Peyer's patch (tissue), 4 donors: Measurements from ENCODE around the gene SYNGR2. TPM values are rescaled to one million over a fixed set of nuclear protein-coding genes. Genes with fewer than 3 reads are reported as not detected.
A peak's percentile ranks its signal among the peaks of the same experiment; 100 is the strongest.

Experiments
- DNase-seq, 3 donors: peaks; one replicate each; pipeline ENCODE4 v3.0.0-alpha.2; 2017 to 2019
- H3K27ac ChIP-seq, 4 donors: fragments of 200-600 bp; sonication (generic); one replicate each; pipeline ENCODE4 v1.5.1; 2016 to 2019
- H3K27me3 ChIP-seq, 2 donors: fragments of 200-600 bp; sonication (generic); one replicate each; pipeline ENCODE4 v1.5.1; 2019
- H3K36me3 ChIP-seq, 3 donors: fragments of 200-600 bp; sonication (generic); one replicate each; pipeline ENCODE4 v1.5.1; 2016 to 2019
- H3K4me1 ChIP-seq, 4 donors: fragments of 200-600 bp; sonication (generic); one replicate each; pipeline ENCODE4 v1.5.1; 2016 to 2019
- H3K4me3 ChIP-seq, 4 donors: fragments of 200-600 bp; sonication (generic); 1 replicate in 3 of 4; 2 replicates in 1 of 4; pipeline ENCODE4 v1.5.1; 2016 to 2019; ENCODE audit warnings: mild to moderate bottlenecking in 1 of 4
- H3K9me3 ChIP-seq, 4 donors: fragments of 200-600 bp; sonication (generic); one replicate each; pipeline ENCODE4 v1.5.1; 2016 to 2019; ENCODE audit warnings: mild to moderate bottlenecking in 1 of 4
- POLR2A ChIP-seq, 2 donors: fragments of 450-650 bp; IDR thresholded peaks; one replicate each; pipeline ENCODE4 v1.5.1; 2017; ENCODE audit warnings: antibody characterized with exemption in 2 of 2, mild to moderate bottlenecking in 2 of 2, moderate library complexity in 2 of 2
- total RNA-seq, 4 donors: library from RNA; depleted of rRNA; stranded (reverse); fragments of >200 nt; gene quantifications; one replicate each; pipeline ENCODE4 v1.1.0, GENCODE V29; 2016
- TF ChIP-seq, protein P1 (sequence below), 6 experiments: fragments of 450-650 bp in 4 of 6; fragments of 200-600 bp in 2 of 6; sonication (generic) in 1 of 6; IDR thresholded peaks; one replicate each; pipeline ENCODE4 v1.5.1; 2017 to 2019; ENCODE audit warnings: antibody characterized with exemption in 6 of 6, mild to moderate bottlenecking in 3 of 6, moderate library complexity in 1 of 6

SYNGR2 gene
- total RNA-seq, 4 donors from 2014 or later = 51.2 to 87.2 (median 77.3) TPM

DNA sequence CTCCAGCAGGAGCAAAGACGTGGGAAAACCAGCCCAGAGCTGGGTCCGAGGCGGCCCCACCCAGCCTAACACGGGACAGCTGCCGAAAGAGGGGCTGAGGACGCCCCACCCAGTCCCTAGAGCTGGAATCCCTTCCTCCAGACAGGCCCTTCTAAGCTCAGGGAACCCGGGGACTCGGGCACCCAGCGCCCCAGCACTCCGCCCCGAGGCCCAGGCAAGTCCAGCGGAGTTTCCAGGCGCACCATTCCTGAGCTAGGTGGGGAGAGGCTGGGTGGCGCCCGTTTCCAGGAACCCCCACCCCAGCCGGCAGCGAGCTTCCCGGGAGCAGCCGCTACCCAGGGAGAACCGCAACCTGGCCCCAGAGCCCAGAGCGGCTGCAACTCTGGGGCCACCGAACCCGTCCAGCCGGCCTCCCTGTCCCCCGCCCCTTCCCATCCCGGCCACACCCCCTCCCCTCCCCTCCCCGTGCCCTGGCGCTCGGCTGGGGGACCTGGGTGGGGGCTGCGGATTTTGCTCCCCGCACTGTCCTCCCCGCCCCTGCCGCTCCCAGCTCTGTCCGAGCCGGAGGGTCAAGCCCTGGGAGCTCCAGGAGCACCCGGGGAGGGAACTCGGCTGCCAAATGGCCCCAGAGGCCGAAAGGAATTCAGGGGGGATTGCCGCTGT is 40.4 kb upstream of the SYNGR2 start:
- H3K27me3 ChIP-seq = no peaks in the 10 kb centered on the region
- peak in 2 of 3 donors; percentile 62 to 77 for DNase-seq
- no peaks in the 10 kb centered on the region for H3K9me3 ChIP-seq
- H3K36me3 ChIP-seq = peaks cover 0 to 29% (median 0%) of the 10 kb centered on the region in 3 donors
- H3K4me1 ChIP-seq = peaks cover 7 to 68% (median 60%) of the 10 kb centered on the region in 4 donors
- H3K4me3 ChIP-seq = peak overlapping the region; percentile 59 to 97 (median 82)
- H3K27ac ChIP-seq = peak overlapping the region; percentile 84 to 99 (median 90)
- peak in 1 of 2 donors; percentile 2 for TF ChIP-seq POLR2A (IDR thresholded peaks at IDR 0.05)
- TF ChIP-seq, protein P1, sequence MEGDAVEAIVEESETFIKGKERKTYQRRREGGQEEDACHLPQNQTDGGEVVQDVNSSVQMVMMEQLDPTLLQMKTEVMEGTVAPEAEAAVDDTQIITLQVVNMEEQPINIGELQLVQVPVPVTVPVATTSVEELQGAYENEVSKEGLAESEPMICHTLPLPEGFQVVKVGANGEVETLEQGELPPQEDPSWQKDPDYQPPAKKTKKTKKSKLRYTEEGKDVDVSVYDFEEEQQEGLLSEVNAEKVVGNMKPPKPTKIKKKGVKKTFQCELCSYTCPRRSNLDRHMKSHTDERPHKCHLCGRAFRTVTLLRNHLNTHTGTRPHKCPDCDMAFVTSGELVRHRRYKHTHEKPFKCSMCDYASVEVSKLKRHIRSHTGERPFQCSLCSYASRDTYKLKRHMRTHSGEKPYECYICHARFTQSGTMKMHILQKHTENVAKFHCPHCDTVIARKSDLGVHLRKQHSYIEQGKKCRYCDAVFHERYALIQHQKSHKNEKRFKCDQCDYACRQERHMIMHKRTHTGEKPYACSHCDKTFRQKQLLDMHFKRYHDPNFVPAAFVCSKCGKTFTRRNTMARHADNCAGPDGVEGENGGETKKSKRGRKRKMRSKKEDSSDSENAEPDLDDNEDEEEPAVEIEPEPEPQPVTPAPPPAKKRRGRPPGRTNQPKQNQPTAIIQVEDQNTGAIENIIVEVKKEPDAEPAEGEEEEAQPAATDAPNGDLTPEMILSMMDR (IDR thresholded peaks at IDR 0.05) = no peak

DNA sequence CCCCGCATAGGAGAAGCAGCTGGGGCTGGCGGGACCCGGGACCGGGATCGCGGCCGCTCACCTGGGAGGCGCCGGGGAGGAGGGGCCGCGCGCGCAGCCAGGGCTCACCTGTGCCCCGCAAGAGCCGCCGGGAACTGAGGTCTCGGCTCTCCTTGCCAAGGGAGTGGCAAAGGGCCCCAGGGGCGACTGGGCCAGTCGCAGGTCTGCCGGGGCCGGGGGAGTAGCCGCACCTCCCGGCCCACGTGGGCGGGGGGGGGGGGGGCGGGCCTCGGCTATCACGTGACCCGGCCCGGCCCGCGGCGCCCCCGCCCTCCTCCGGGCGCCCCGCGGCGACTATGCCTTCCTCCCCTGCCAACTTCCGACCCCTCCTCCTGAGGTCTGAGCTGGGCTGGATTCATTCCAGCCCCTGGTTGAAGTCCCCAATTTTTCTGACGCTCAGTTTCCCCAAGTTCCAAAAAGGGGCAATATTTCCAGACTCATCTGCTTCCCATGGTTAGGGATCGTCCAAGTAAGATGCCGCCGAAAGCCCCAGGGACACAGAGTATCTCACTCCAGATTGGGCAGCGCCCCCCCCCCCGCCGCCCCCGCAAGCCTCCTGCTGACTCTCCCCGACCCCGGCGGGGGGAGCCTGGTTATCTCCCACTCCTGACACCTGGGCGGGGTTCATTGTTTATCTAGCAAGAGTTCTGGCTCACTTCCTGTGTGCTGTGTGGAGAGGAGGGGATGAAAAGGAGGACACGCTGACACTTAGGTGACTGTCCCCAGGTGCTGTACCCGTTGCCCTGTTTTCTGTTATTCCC is 39.6 kb upstream of the SYNGR2 start, which contains the start of gene TMC6:
TMC6 (minus strand) TSS at position 205 of the 800 bp plus-strand sequence. CDS start 1,923 bp downstream, outside the sequence.
- Histone ChIP-seq H3K4me1 (peaks cover 7 to 72% (median 63%) of the 10 kb centered on the region in 4 donors), H3K9me3 (no peaks in the 10 kb centered on the region), H3K27me3 (no peaks in the 10 kb centered on the region)

DNA sequence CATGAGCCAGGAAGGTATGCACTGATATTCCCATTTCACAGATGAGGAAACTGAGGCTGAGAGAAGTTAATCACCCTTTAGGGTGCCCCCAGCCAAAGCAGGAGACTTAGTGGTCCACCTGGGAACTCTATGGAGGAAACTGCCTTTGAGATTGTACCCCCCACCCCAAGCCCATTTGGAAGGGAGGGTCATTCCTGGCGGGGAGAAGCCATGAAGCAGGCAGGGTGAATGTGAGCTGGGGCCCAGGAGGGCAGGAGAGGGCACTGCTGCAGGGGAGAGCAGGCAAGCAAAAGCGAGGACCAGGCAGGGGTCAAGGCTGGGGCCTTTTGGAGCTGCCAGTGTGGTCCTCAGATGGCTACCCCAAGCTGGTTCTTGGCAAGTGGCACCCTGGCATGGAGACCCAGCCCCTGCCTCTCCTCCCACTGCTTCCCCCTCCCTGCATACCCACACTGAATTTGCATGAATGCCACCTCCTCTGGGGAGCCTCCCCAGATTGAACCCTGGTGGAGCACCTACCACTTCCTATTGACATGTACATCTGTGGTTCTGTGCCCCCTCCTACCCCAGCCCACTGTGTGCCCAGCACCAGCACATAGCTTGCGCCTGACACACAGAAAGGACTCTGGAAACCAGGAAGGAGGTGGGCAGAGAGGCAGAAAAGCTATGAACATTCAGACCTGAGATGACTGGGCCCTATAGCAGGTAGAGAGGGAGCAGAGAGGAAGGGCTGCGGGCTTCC is 38.9 kb upstream of the SYNGR2 start:
- Histone ChIP-seq H3K4me1 (peaks cover 7 to 72% (median 62%) of the 10 kb centered on the region in 4 donors), H3K27ac (peak overlapping the region; percentile 84 to 99 (median 90)), H3K4me3 (peak overlapping the region in 3 of 4 donors; percentile 59 to 97 (median 95)), H3K27me3 (no peaks in the 10 kb centered on the region), H3K9me3 (no peaks in the 10 kb centered on the region), H3K36me3 (peaks cover 0 to 15% (median 0%) of the 10 kb centered on the region in 3 donors)
- DNase-seq = peak in 2 of 3 donors; percentile 79 to 81
- TF ChIP-seq, protein P1 (IDR thresholded peaks at IDR 0.05) = no peak
- TF ChIP-seq POLR2A (IDR thresholded peaks at IDR 0.05) = no peak

More for the DNA sequence above, 39.6 kb upstream of the SYNGR2 start, which contains the start of gene TMC6:
- peak; percentile 76 for TF ChIP-seq POLR2A (IDR thresholded peaks at IDR 0.05)
- TF ChIP-seq, protein P1 (IDR thresholded peaks at IDR 0.05) = no peak
- peaks cover 0 to 22% (median 0%) of the 10 kb centered on the region in 3 donors for H3K36me3 ChIP-seq
- DNase-seq = peak; percentile 84 to 89 (median 88)
- H3K27ac ChIP-seq = peak within 1 kb of the TSS; percentile 84 to 99 (median 90)
- H3K4me3 ChIP-seq = peak within 1 kb of the TSS; percentile 59 to 97 (median 82)

DNA sequence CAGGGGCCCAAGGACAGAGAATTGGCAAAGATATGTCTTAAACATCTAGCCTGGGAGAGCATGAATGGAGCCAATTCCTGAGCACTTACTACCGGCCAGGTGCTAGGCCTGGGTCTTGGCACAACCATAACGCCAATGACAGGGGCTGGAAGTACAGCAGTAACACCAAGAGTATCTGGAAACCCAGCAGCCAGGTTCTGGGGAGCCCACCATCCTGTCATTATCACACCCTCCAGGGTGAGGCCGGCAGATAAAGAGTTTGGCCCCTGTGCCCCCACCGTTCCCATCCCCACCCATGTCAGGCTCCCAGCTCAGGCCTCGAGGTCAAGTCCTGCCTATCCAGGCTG is 38.3 kb upstream of the SYNGR2 start:
- peak overlapping the region; percentile 46 to 97 (median 50) for H3K4me3 ChIP-seq
- no peak for TF ChIP-seq POLR2A (IDR thresholded peaks at IDR 0.05)
- TF ChIP-seq, protein P1 (IDR thresholded peaks at IDR 0.05) = no peak
- no peaks in the 10 kb centered on the region for H3K9me3 ChIP-seq
- peak overlapping the region; percentile 84 to 99 (median 90) for H3K27ac ChIP-seq
- H3K4me1 ChIP-seq = peaks cover 7 to 67% (median 56%) of the 10 kb centered on the region in 4 donors
- peaks cover 0 to 11% (median 0%) of the 10 kb centered on the region in 3 donors for H3K36me3 ChIP-seq
- peak in 1 of 3 donors; percentile 38 for DNase-seq
- no peaks in the 10 kb centered on the region for H3K27me3 ChIP-seq
